Heart left ventricle (tissue), 16 donors: ENCODE data around the gene TIFAB. TPM values are rescaled to one million over a fixed set of nuclear protein-coding genes. Genes with fewer than 3 reads are reported as not detected.

Experiments
- ATAC-seq, 4 donors: fragments of 200-7000 bp; cut with Tn5 transposase; one replicate each; pipeline ENCODE4 v1.9.1; 2020 to 2022; ENCODE audit warnings: moderate library complexity in 4 of 4, mild to moderate bottlenecking in 3 of 4, moderate number of reproducible peaks in 1 of 4
- DNase-seq, 5 donors: peaks; one replicate each; pipeline ENCODE4 v3.0.0-alpha.2; 2020
- H3K27ac ChIP-seq, 12 donors: fragments of 200-600 bp; sonication (generic) in 4 of 12; one replicate each; pipeline versions ENCODE4 v1.5.0 to v1.8.0; 2016 to 2022; ENCODE audit warnings: mild to moderate bottlenecking in 2 of 12
- H3K27me3 ChIP-seq, 9 donors: fragments of 200-600 bp; sonication (generic) in 2 of 9; one replicate each; pipeline versions ENCODE4 v1.5.1 to v1.8.0; 2016 to 2022; ENCODE audit warnings: mild to moderate bottlenecking in 3 of 9
- H3K36me3 ChIP-seq, 9 donors: fragments of 200-600 bp; sonication (generic) in 2 of 9; one replicate each; pipeline versions ENCODE4 v1.5.0 to v1.8.0; 2018 to 2022; ENCODE audit warnings: mild to moderate bottlenecking in 2 of 9
- H3K4me1 ChIP-seq, 12 donors: fragments of 200-600 bp; sonication (generic) in 4 of 12; one replicate each; pipeline versions ENCODE4 v1.5.0 to v1.8.0; 2016 to 2022; ENCODE audit warnings: mild to moderate bottlenecking in 3 of 12
- H3K4me3 ChIP-seq, 12 donors: fragments of 200-600 bp; sonication (generic) in 4 of 12; one replicate each; pipeline versions ENCODE4 v1.5.0 to v1.8.0; 2017 to 2022; ENCODE audit warnings: mild to moderate bottlenecking in 9 of 12, moderate library complexity in 4 of 12
- H3K9me3 ChIP-seq, 12 donors: fragments of 200-600 bp; sonication (generic) in 4 of 12; one replicate each; pipeline versions ENCODE4 v1.5.0 to v1.8.0; 2016 to 2022; ENCODE audit warnings: mild to moderate bottlenecking in 1 of 12
- POLR2A ChIP-seq, 2 donors: fragments of 450-650 bp; IDR thresholded peaks; one replicate each; pipeline ENCODE4 v1.6.1; 2017; ENCODE audit warnings: antibody characterized with exemption in 2 of 2, mild to moderate bottlenecking in 2 of 2, moderate library complexity in 2 of 2
- WGBS, 4 donors: extraction: QIAGEN DNeasy Blood & Tissue Kit in 2 of 4; methylation state at CpG; one replicate each; pipeline versions ENCODE4 v1.1.5 to v1.1.7; 2013 to 2018; 5-methylcytosine and 5-hydroxymethylcytosine counted together
- intact Hi-C, 10 donors: fragments of 100-400 bp; cut with DNase I; formaldehyde crosslinking; loops; one replicate each; pipeline versions ENCODE4 v1.11.1 to v1.14.2; 2022
- polyA plus RNA-seq, 2 donors: library from polyadenylated mRNA; stranded (reverse); fragments of 200-250 nt; gene quantifications; one replicate each; pipeline ENCODE4 v1.2.3, GENCODE V29; 2013
- total RNA-seq, 9 donors: library from RNA; depleted of rRNA in 2 of 9; stranded (reverse); fragments of >200 nt in 2 of 9; fragmentation: NEBNext Ultra II Directional in 3 of 9; extraction: Animal tissue kit (Norgen Biotek cat#: 25700) in 3 of 9; gene quantifications; one replicate each; pipeline versions ENCODE4 v1.1.0 to v1.2.4, GENCODE V29; 2016 to 2023
- TF ChIP-seq, protein P1 (sequence below), 12 donors: fragments of 200-600 bp; sonication (generic) in 4 of 12; IDR thresholded peaks; one replicate each; pipeline versions ENCODE4 v1.5.0 to v1.8.0; 2018 to 2022; ENCODE audit warnings: antibody characterized with exemption in 12 of 12, mild to moderate bottlenecking in 5 of 12
- donor health status: ischemic (EF 13 %, LVEDD 7.1; RV severe dilation, severe dysfunction).
- donor health status: healthy with polysubstance abuse.
- donor health status: DM: no; HTN: yes; CAD: no.
- donor health status: DM: no; HTN: no; CAD: no.
- donor health status: ischemic (EF 25% LVEDD 6.9; RV normal size, moderate dysfunction).
- donor health status: ischemic (EF 25% LVEDD 5.7; RV mildly dilated, moderate dysfunction).
- donor health status: healthy.
- donor health status: DM: yes; HTN: yes; CAD: no.
- donor health status: ischemic (EF 35%, LVEDD 5.7; RV mildly dilated, moderate dysfunction).
- donor health status: nonischemic (EF 11% LVEDD 7.7; RV severe dilation, severe dysfunction).
- donor health status: DM: yes; HTN: yes; CAD: no.
- donor health status: PGD.
- donor health status: ischemic (EF 29% LVEDD 5.4; RV normal size, mild dysfunction).
- donor health status: nonischemic (EF 23%, LVEDD 6.1; RV moderate dilation, normal function).

Gene TIFAB
- total and polyA plus RNA-seq, 11 donors: 0.01 to 1.3 (median 0.38) TPM; not detected in 7

DNA sequence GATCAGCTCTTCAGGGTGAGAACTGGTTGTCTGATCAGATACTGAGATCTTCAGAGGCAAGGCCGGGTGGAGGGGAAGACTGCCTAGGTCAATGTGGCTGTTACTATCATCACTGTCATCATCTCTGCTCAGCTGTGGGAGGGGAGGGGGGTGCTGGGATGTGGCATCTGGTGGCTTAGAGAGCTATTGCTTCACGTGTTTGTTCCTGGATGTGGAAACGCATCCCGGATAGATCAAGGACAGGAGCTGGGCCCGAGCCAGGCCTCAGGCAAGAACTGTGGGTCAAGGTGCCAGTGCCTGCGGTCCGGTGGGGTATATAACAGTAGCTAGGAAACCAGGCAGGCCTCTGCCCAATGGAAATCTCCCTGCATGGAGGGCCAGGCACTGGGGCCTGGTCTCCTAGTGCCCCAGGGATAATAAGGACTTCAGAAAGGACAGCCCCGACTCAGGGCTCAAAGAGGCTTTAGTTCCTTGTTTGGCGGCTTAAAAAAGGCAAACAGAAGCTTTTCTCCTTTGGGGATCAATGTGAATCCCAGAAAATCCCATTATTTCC lies 30.3 kb upstream of the TIFAB start:
- intact Hi-C loops: no loop called here
- TF ChIP-seq, protein P1, sequence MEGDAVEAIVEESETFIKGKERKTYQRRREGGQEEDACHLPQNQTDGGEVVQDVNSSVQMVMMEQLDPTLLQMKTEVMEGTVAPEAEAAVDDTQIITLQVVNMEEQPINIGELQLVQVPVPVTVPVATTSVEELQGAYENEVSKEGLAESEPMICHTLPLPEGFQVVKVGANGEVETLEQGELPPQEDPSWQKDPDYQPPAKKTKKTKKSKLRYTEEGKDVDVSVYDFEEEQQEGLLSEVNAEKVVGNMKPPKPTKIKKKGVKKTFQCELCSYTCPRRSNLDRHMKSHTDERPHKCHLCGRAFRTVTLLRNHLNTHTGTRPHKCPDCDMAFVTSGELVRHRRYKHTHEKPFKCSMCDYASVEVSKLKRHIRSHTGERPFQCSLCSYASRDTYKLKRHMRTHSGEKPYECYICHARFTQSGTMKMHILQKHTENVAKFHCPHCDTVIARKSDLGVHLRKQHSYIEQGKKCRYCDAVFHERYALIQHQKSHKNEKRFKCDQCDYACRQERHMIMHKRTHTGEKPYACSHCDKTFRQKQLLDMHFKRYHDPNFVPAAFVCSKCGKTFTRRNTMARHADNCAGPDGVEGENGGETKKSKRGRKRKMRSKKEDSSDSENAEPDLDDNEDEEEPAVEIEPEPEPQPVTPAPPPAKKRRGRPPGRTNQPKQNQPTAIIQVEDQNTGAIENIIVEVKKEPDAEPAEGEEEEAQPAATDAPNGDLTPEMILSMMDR (IDR thresholded peaks at IDR 0.05): no peak
- no peak for TF ChIP-seq POLR2A (IDR thresholded peaks at IDR 0.05)
- ATAC-seq (no peak), DNase-seq (no peak)
- Histone ChIP-seq H3K9me3 (no peaks in the 10 kb centered on the region), H3K27ac (no peak overlapping the region), H3K27me3 (peaks cover 0 to 60% (median 25%) of the 10 kb centered on the region in 9 donors), H3K4me3 (no peak overlapping the region), H3K4me1 (no peaks in the 10 kb centered on the region), H3K36me3 (no peaks in the 10 kb centered on the region)
- WGBS, 4 donors: 66 to 77% (median 76%) methylated on average over 9 of the region's 9 CpGs

DNA sequence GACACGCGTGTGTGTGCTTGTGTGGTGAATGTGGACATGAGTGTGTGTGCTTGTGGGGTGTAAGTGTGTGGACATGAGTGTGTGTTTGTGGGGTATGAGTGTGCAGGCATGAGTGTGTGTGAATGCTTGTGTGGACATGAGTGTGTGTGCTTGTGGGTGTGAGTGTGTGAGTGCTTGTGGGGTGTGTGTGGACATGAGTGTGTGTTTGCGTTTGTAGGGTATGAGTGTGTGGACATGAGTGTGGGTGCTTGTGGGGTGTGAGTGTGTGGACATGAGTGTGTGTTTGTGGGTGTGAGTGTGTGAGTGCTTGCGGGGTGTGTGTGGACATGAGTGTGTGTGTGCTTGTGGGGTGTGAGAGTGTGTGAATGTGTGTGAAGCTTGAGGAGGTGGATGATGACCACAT lies 29.8 kb upstream of the TIFAB start:
- peak in 1 of 4 donors; percentile 27 for ATAC-seq
- intact Hi-C loops: no loop called here
- H3K27ac ChIP-seq: no peak overlapping the region
- no peaks in the 10 kb centered on the region for H3K4me1 ChIP-seq
- no peak for DNase-seq
- H3K36me3 ChIP-seq: no peaks in the 10 kb centered on the region
- no peak overlapping the region for H3K4me3 ChIP-seq
- TF ChIP-seq, protein P1 (IDR thresholded peaks at IDR 0.05): no peak
- no peak for TF ChIP-seq POLR2A (IDR thresholded peaks at IDR 0.05)
- H3K27me3 ChIP-seq: peaks cover 0 to 60% (median 22%) of the 10 kb centered on the region in 9 donors
- H3K9me3 ChIP-seq: no peaks in the 10 kb centered on the region
- 90 to 97% (median 94%) methylated on average over 4 of the region's 4 CpGs for WGBS, 4 donors

DNA sequence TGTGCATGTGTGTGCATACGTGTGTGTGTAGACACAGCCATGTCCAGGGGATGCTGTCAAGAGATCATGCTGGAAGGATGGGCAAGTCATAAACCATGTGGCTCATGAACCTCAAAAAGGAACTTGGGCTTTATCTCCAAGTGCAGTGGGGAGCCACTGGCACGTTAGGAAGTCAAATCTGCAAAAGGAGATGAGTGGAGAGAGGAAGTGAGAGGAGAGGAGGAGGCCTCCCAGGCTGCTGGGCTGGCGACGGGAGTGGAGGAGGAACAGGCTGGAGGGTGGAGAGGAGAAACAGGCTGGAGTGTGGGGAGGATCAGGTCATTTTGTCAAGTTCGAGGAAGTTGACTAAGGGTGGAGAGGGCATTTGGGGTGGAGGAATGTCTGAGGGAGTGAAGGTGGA lies 29.2 kb upstream of the TIFAB start:
- Histone ChIP-seq H3K36me3 (no peaks in the 10 kb centered on the region), H3K27ac (no peak overlapping the region), H3K27me3 (peaks cover 4 to 60% (median 21%) of the 10 kb centered on the region in 9 donors), H3K9me3 (no peaks in the 10 kb centered on the region), H3K4me1 (no peaks in the 10 kb centered on the region), H3K4me3 (no peak overlapping the region)
- ATAC-seq: peak in 2 of 4 donors; percentile 13 to 55
- intact Hi-C loops: no loop called here
- TF ChIP-seq, protein P1 (IDR thresholded peaks at IDR 0.05): no peak
- TF ChIP-seq POLR2A (IDR thresholded peaks at IDR 0.05): no peak
- no peak for DNase-seq
- 50 to 57% (median 52%) methylated on average over 5 of the region's 5 CpGs for WGBS, 4 donors

DNA sequence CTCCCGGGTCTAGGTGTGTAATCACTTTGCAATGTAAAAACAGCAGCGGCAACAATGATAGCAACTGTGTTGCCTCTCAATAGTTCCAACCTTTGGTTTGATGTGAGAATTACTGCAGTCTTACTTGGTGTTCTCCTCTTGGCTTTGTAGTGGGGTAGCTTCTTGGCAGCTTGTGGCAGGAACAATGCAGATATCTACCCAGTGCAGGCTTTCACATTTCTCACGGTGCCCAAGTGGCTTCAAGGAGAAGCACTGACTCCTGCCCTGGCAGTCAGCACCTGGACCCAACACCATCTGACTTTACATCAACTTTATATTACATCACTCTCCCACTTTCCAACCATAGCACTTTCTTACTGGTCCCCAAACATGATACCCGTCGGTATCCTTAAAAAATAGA lies 28.4 kb upstream of the TIFAB start:
- intact Hi-C loops: no loop called here
- Histone ChIP-seq H3K27ac (no peak overlapping the region), H3K9me3 (no peaks in the 10 kb centered on the region), H3K4me1 (no peaks in the 10 kb centered on the region), H3K27me3 (peaks cover 4 to 59% (median 24%) of the 10 kb centered on the region in 9 donors), H3K36me3 (no peaks in the 10 kb centered on the region), H3K4me3 (no peak overlapping the region)
- no peak for ATAC-seq
- WGBS, 4 donors: 73 to 91% (median 85%) methylated on average over 5 of the region's 5 CpGs
- DNase-seq: no peak
- TF ChIP-seq, protein P1 (IDR thresholded peaks at IDR 0.05): no peak
- no peak for TF ChIP-seq POLR2A (IDR thresholded peaks at IDR 0.05)
